Peyer's patch (tissue), 4 donors: ENCODE measurements around the gene SLC35F6.

Experiments used
- POLR2A ChIP-seq, 2 donors: fragments of 450-650 bp; IDR thresholded peaks; one replicate each; pipeline ENCODE4 v1.5.1; 2017; ENCODE audit warnings: antibody characterized with exemption in 2 of 2, mild to moderate bottlenecking in 2 of 2, moderate library complexity in 2 of 2
- TF ChIP-seq, protein P1 (sequence below), 6 experiments: fragments of 450-650 bp in 4 of 6; fragments of 200-600 bp in 2 of 6; sonication (generic) in 1 of 6; IDR thresholded peaks; one replicate each; pipeline ENCODE4 v1.5.1; 2017 to 2019; ENCODE audit warnings: antibody characterized with exemption in 6 of 6, mild to moderate bottlenecking in 3 of 6, moderate library complexity in 1 of 6

DNA sequence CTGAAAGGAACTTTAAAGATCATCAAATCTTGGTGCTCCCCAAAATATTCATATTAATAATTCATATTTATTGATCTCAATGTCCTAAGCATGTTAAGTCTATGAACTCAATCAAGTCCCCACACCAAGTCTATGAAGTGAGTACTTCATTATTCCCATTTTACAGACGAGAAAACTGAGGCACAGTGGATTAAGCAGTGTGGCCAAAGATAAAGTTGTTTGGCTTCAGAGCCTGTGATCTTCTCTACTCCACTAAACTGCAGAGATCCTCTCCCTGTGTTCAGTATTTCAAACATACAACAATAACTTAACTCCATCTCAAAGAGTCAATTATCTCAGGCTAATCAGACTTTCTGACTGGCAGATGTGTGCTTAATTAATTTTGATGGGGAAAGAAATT is 41.8 kb upstream of the SLC35F6 start:
- TF ChIP-seq, protein P1, sequence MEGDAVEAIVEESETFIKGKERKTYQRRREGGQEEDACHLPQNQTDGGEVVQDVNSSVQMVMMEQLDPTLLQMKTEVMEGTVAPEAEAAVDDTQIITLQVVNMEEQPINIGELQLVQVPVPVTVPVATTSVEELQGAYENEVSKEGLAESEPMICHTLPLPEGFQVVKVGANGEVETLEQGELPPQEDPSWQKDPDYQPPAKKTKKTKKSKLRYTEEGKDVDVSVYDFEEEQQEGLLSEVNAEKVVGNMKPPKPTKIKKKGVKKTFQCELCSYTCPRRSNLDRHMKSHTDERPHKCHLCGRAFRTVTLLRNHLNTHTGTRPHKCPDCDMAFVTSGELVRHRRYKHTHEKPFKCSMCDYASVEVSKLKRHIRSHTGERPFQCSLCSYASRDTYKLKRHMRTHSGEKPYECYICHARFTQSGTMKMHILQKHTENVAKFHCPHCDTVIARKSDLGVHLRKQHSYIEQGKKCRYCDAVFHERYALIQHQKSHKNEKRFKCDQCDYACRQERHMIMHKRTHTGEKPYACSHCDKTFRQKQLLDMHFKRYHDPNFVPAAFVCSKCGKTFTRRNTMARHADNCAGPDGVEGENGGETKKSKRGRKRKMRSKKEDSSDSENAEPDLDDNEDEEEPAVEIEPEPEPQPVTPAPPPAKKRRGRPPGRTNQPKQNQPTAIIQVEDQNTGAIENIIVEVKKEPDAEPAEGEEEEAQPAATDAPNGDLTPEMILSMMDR (IDR thresholded peaks at IDR 0.05), result no peak
- no peak for TF ChIP-seq POLR2A (IDR thresholded peaks at IDR 0.05)
